ENCODE measurements around the gene OR1K1. TPM values are rescaled to one million over a fixed set of nuclear protein-coding genes. Genes with fewer than 3 reads are reported as not detected.

OR1K1 gene
- total RNA-seq, result not detected in 2 replicates

GRCh38 chr9:122800066-122801060 lies at the start of gene OR1K1:
OR1K1 (plus strand) TSS chr9:122800123; CDS start chr9:122800123, 0 bp downstream.

GRCh38 chr9:122788831-122789230 lies 11.1 kb upstream of the OR1K1 start, which contains the start of gene OR5C1:
OR5C1 (plus strand) TSS chr9:122788933; CDS start chr9:122788933, 0 bp downstream.

Other genes starting within 250 kb of the OR1K1 start
- not detected in 2 replicates for gene OR1N2, start 247.0 kb upstream of the OR1K1 start, total RNA-seq
- not detected in 2 replicates for gene OR1L8, start 216.7 kb upstream of the OR1K1 start, total RNA-seq
- gene OR1Q1, start 185.4 kb upstream of the OR1K1 start, total RNA-seq, result not detected in 2 replicates
- not detected in 2 replicates for gene OR1B1, start 142.5 kb upstream of the OR1K1 start, total RNA-seq
- not detected in 2 replicates for gene OR1L1, start 138.4 kb upstream of the OR1K1 start, total RNA-seq
- gene OR1L3, start 125.0 kb upstream of the OR1K1 start, total RNA-seq, result not detected in 2 replicates
- gene OR1L4, start 76.1 kb upstream of the OR1K1 start, total RNA-seq, result not detected in 2 replicates
- gene OR1L6, start 57.8 kb upstream of the OR1K1 start, total RNA-seq, result not detected in 2 replicates
- gene OR5C1, start 11.2 kb upstream of the OR1K1 start, total RNA-seq, result not detected in 2 replicates
- gene PDCL, start 28.5 kb downstream of the OR1K1 start, total RNA-seq, result 14.6 and 18.1 TPM in 2 replicates
- 26.7 and 34.8 TPM in 2 replicates for gene RC3H2, start 105.2 kb downstream of the OR1K1 start, total RNA-seq
- gene ZBTB6, start 113.2 kb downstream of the OR1K1 start, total RNA-seq, result 6.0 and 6.3 TPM in 2 replicates
- 2.5 and 3.2 TPM in 2 replicates for gene ZBTB26, start 131.4 kb downstream of the OR1K1 start, total RNA-seq
- gene RABGAP1, start 140.9 kb downstream of the OR1K1 start, total RNA-seq, result 12.6 and 15.6 TPM in 2 replicates
- not detected in 2 replicates for gene GPR21, start 233.5 kb downstream of the OR1K1 start, total RNA-seq